MCF 10A (cell line): ENCODE results near the gene KCNJ6. TPM values are rescaled to one million over a fixed set of nuclear protein-coding genes. Genes with fewer than 3 reads are reported as not detected.

Source experiments
- BruUV-seq: library from RNA; stranded (reverse); fragments of 400-500 nt; replicated peaks from 2 replicates; lab custom pipeline; 2021; lab: Mats Ljungman, UMichigan
- CTCF ChIA-PET: fragments of 300-600 bp; sonication (Branson Sonifier 250); formaldehyde crosslinking; extraction: SDS; loops from one replicate; lab custom pipeline; 2021; ENCODE audit warnings: antibody characterized with exemption, inconsistent platforms; lab: Yijun Ruan, JAX
- POLR2A ChIA-PET: fragments of 300-600, 350-650 bp; sonication (Branson Sonifier 250); formaldehyde crosslinking; extraction: SDS; loops from one replicate; lab custom pipeline; 2020; ENCODE audit warnings: antibody characterized with exemption, inconsistent platforms; lab: Yijun Ruan, JAX
- DNase-seq: peaks from one replicate; pipeline ENCODE4 v3.0.0-alpha.2; 2018; ENCODE audit not compliant: unreplicated experiment
- H3K27ac Mint-ChIP-seq: one replicate; pipeline ENCODE4 v1.8.0; 2022; ENCODE audit warnings: mild to moderate bottlenecking, low read depth, mixed read lengths; ENCODE audit not compliant: unreplicated experiment
- H3K27me3 Mint-ChIP-seq: one replicate; pipeline ENCODE4 v1.8.0; 2022; ENCODE audit warnings: mixed read lengths; ENCODE audit not compliant: insufficient read depth, unreplicated experiment
- H3K36me3 Mint-ChIP-seq: one replicate; pipeline ENCODE4 v1.8.0; 2022; ENCODE audit warnings: mild to moderate bottlenecking, moderate library complexity, mixed read lengths; ENCODE audit not compliant: insufficient read depth, unreplicated experiment
- H3K4me1 Mint-ChIP-seq: one replicate; pipeline ENCODE4 v1.8.0; 2022; ENCODE audit warnings: mixed read lengths; ENCODE audit not compliant: insufficient read depth, unreplicated experiment
- H3K4me3 Mint-ChIP-seq: one replicate; pipeline ENCODE4 v1.8.0; 2022; ENCODE audit warnings: mild to moderate bottlenecking, moderate library complexity, mixed read lengths; ENCODE audit not compliant: unreplicated experiment
- H3K9me3 Mint-ChIP-seq: one replicate; pipeline ENCODE4 v1.8.0; 2022; ENCODE audit warnings: mixed read lengths; ENCODE audit not compliant: unreplicated experiment
- intact Hi-C: fragments of 100-400 bp; cut with micrococcal nuclease; formaldehyde crosslinking; loops from 2 replicates; pipeline ENCODE4 v1.14.1; 2022
- total RNA-seq: library from RNA; stranded (reverse); gene quantifications from 2 replicates; pipeline ENCODE4 v1.2.3, GENCODE V29; 2022
- TF ChIP-seq, protein P1 (sequence below): fragments of 200-600 bp; IDR thresholded peaks from one replicate; pipeline ENCODE4 v1.8.0; 2022; ENCODE audit warnings: antibody characterized with exemption, mild to moderate bottlenecking; ENCODE audit not compliant: unreplicated experiment

Gene KCNJ6
- total RNA-seq, 1 experiment from 2014 or later: 0.28 TPM

- intact Hi-C loops: no loop called here
- Mint-ChIP-seq H3K4me1 (no peaks in the 10 kb centered on the region), H3K36me3 (no peaks in the 10 kb centered on the region), H3K9me3 (peaks cover 8% of the 10 kb centered on the region), H3K27ac (no peak overlapping the region), H3K4me3 (no peak overlapping the region), H3K27me3 (peaks cover 14% of the 10 kb centered on the region)
- BruUV-seq: no TSS peak
- DNase-seq: no peak
- POLR2A ChIA-PET: no interaction called here
- TF ChIP-seq, protein P1, sequence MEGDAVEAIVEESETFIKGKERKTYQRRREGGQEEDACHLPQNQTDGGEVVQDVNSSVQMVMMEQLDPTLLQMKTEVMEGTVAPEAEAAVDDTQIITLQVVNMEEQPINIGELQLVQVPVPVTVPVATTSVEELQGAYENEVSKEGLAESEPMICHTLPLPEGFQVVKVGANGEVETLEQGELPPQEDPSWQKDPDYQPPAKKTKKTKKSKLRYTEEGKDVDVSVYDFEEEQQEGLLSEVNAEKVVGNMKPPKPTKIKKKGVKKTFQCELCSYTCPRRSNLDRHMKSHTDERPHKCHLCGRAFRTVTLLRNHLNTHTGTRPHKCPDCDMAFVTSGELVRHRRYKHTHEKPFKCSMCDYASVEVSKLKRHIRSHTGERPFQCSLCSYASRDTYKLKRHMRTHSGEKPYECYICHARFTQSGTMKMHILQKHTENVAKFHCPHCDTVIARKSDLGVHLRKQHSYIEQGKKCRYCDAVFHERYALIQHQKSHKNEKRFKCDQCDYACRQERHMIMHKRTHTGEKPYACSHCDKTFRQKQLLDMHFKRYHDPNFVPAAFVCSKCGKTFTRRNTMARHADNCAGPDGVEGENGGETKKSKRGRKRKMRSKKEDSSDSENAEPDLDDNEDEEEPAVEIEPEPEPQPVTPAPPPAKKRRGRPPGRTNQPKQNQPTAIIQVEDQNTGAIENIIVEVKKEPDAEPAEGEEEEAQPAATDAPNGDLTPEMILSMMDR: no peak
- CTCF ChIA-PET: no interaction called here
Observed at GRCh38 chr21:37683396-37684114, 232.7 kb downstream of the KCNJ6 start.

DNA sequence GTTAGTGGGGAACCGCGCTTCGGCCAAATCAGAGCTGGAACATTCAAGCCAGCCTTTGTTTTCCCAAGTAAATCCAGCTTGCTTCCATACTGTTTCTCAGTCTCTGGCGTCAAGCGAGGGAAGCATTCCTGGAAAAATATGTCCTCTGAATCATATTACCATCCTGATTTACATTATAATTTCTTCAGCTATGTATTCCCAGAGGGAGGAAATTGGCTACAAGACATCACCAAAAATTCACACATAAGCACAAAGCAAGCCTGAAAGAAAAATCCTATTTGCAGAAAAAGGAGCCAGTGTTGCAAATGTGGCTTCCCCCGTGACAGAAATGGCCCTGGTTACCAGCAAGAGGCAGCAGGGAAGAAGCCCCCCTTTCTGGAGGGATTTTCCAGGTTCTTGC is 233.3 kb downstream of the KCNJ6 start:
- no peak overlapping the region for H3K27ac Mint-ChIP-seq
- no peak overlapping the region for H3K4me3 Mint-ChIP-seq
- no peak for DNase-seq
- BruUV-seq: no TSS peak
- intact Hi-C loops: no loop called here
- POLR2A ChIA-PET: no interaction called here
- H3K27me3 Mint-ChIP-seq: peaks cover 20% of the 10 kb centered on the region
- no peaks in the 10 kb centered on the region for H3K4me1 Mint-ChIP-seq
- TF ChIP-seq, protein P1: no peak
- H3K36me3 Mint-ChIP-seq: no peaks in the 10 kb centered on the region
- CTCF ChIA-PET: interaction anchor here (0.6 kb wide), 1 partner anchor 30 kb away, joined by 5 read pairs; no protein-coding TSS in a partner anchor
- H3K9me3 Mint-ChIP-seq: peaks cover 14% of the 10 kb centered on the region

DNA sequence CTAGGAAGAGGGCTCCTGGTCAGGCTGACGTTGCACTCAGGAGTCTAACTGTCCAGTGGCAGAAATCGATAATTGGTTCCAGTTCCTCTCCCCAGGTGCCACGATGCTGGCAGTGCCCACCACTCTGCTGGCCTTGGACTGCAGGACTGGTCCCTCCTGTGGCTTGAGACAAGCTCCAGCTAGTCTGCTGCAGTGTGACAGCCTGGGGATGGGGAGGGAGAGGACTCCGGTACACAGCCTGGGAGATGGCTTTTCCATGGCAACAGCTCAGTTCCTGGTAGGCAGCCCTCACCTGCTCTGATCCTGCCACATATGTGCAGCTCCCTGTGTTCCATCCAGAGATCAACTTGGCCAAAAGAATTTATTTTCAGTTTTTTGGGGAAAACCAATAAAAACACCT is 239.3 kb downstream of the KCNJ6 start:
- peaks cover 20% of the 10 kb centered on the region for H3K9me3 Mint-ChIP-seq

GRCh38 chr21:37675202-37675801 is 241.0 kb downstream of the KCNJ6 start:
- TF ChIP-seq, protein P1: peak; percentile 89
- no peak overlapping the region for H3K27ac Mint-ChIP-seq
- ChIA-PET POLR2A (no interaction called here), CTCF (interaction anchor here (0.6 to 3.8 kb wide), 38 partner anchors 12 to 688 kb away, joined by 3 to 24 read pairs (median 4); no protein-coding TSS in a partner anchor)
- peaks cover 11% of the 10 kb centered on the region for H3K27me3 Mint-ChIP-seq
- H3K4me1 Mint-ChIP-seq: peaks cover 15% of the 10 kb centered on the region
- H3K9me3 Mint-ChIP-seq: peaks cover 20% of the 10 kb centered on the region
- H3K4me3 Mint-ChIP-seq: no peak overlapping the region
- intact Hi-C loops: no loop called here
- no TSS peak for BruUV-seq
- DNase-seq: peak; percentile 46
- H3K36me3 Mint-ChIP-seq: peaks cover 5% of the 10 kb centered on the region

More for the DNA sequence above, 239.3 kb downstream of the KCNJ6 start:
- H3K36me3 Mint-ChIP-seq: peaks cover 3% of the 10 kb centered on the region
- BruUV-seq: no TSS peak
- no peak overlapping the region for H3K27ac Mint-ChIP-seq
- no peak overlapping the region for H3K4me3 Mint-ChIP-seq
- peaks cover 7% of the 10 kb centered on the region for H3K4me1 Mint-ChIP-seq
- TF ChIP-seq, protein P1: no peak
- ChIA-PET CTCF (interaction anchor here (0.6 to 3.1 kb wide), 10 partner anchors 9 to 711 kb away, joined by 3 to 20 read pairs (median 4); no protein-coding TSS in a partner anchor), POLR2A (no interaction called here)
- peaks cover 21% of the 10 kb centered on the region for H3K27me3 Mint-ChIP-seq
- DNase-seq: no peak
- intact Hi-C loops: no loop called here
